ENCODE results near the gene CLDN14.

- no peak for TF ChIP-seq POLR2A (IDR thresholded peaks at IDR 0.05; ENCODE audit: low read depth, low read length)
- no peak for TF ChIP-seq TAF1 (IDR thresholded peaks at IDR 0.05; ENCODE audit: low read depth, low read length)
- TF ChIP-seq POLR2AphosphoS5 (IDR thresholded peaks at IDR 0.05; ENCODE audit: low read depth, low read length): no peak
- no peak for TF ChIP-seq PAX5 (IDR thresholded peaks at IDR 0.05; ENCODE audit: insufficient read depth, low read length, severe bottlenecking)
- TF ChIP-seq SPI1 (IDR thresholded peaks at IDR 0.05; ENCODE audit: low read depth, low read length): no peak
Measured at GRCh38 chr21:36526104-36526503, 46.2 kb upstream of the CLDN14 start.
